ENCODE data around the gene PLAC8L1.

Gene PLAC8L1

DNA sequence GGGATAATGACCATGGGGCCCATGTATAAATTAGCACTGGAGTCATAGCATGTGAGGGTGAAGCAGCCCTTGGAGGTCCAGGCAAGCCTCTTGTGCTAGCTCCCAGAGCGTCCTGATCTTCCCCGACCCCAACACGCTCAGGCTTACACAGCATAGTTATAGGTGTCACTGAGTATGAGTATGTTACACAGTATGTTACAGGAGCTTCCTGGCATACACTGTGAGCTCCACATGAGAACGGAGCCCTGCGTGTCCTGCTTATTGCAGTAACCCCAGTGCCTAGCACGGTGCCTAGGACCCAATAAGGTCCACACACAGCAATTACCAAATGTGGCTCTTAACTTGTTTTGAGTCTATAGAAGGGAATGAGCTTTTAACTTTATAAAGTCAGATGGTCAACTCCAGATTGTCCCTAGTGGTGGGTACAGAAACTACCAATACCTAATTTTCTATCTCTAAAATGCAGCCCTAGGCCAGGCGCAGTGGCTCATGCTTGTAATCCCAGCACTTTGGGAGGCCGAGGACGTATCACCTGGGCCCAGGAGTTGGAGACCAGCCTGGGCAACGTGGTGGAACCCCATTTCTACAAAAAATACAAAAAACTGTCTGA, 64.1 kb downstream of the PLAC8L1 start:
- DNase-seq: no peak

GRCh38 chr5:146040527-146040926, 64.8 kb downstream of the PLAC8L1 start:
- DNase-seq: no peak

DNA sequence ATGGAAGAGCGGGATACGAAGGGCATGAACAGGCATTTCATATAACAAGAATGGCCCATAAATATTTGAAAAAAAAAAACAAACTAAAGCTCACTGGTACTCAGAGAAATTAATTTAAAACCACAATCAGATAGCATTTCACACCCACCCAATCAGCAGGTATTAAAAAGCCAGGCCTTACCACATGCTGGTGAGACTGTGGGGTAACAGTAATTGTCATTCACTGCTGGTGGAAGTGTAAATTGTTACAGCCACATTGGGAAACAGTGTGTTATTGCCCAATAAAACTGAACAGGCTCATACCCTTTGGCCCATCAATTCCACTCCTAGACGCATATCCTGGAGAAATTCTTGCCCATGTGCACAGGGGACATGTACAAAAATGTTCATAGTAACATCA, 66.0 kb downstream of the PLAC8L1 start:
- no peak for DNase-seq

- no peak for DNase-seq
Observed at GRCh38 chr5:146034605-146035004, 70.8 kb downstream of the PLAC8L1 start.
